H1 (cell line): ENCODE data around the gene DRAP1. TPM values are rescaled to one million over a fixed set of nuclear protein-coding genes. Genes with fewer than 3 reads are reported as not detected.

Experiments used
- CTCF ChIA-PET: fragments of 300-600 bp; sonication (Branson Sonifier 250); formaldehyde crosslinking; loops from one replicate; lab custom pipeline; 2021; ENCODE audit not compliant: partially characterized antibody; lab: Charles Lee
- POLR2A ChIA-PET: fragments of 300-600 bp; sonication (Branson Sonifier 250); formaldehyde crosslinking; loops from one replicate; lab custom pipeline; 2021; ENCODE audit warnings: inconsistent platforms; ENCODE audit not compliant: partially characterized antibody; lab: Charles Lee
- DNase-seq, 2 experiments: peaks; one replicate each; pipeline versions ENCODE4 v3.0.0 to v3.0.0-alpha.2; 2010 to 2022; ENCODE audit warnings: low spot score in 2 of 2, low read depth in 1 of 2, mixed read lengths in 1 of 2
- FAIRE-seq: peaks from 2 replicates; lab custom pipeline; 2011; peaks lifted over from hg19 to GRCh38; lab: Jason Lieb, UNC
- H2AFZ ChIP-seq: 2 replicates; pipeline ENCODE4 v1.8.1; 2012; ENCODE audit warnings: low read length, inconsistent platforms
- H2AK5ac ChIP-seq: 2 replicates; pipeline ENCODE4 v1.6.1; 2013; ENCODE audit warnings: low read depth, low read length
- H2BK120ac ChIP-seq: replicated peaks from 2 replicates; pipeline ENCODE3; 2013; ENCODE audit warnings: low read depth, low read length, inconsistent platforms
- H2BK12ac ChIP-seq: 2 replicates; pipeline ENCODE4 v1.6.1; 2013; ENCODE audit warnings: low read depth, low read length
- H2BK15ac ChIP-seq: 2 replicates; pipeline ENCODE4 v1.6.1; 2013; ENCODE audit warnings: low read length
- H2BK20ac ChIP-seq: 2 replicates; pipeline ENCODE4 v1.6.1; 2013; ENCODE audit warnings: low read length
- H2BK5ac ChIP-seq: 2 replicates; pipeline ENCODE4 v1.6.1; 2013; ENCODE audit warnings: low read depth, low read length
- H3K14ac ChIP-seq: 2 replicates; pipeline ENCODE4 v1.6.1; 2013; ENCODE audit warnings: inconsistent platforms; ENCODE audit not compliant: insufficient read length
- H3K18ac ChIP-seq: 2 replicates; pipeline ENCODE4 v1.6.1; 2013; ENCODE audit warnings: low read length; ENCODE audit errors: extremely low read depth
- H3K23ac ChIP-seq: 2 replicates; pipeline ENCODE4 v1.6.1; 2013; ENCODE audit warnings: inconsistent platforms; ENCODE audit not compliant: insufficient read length
- H3K23me2 ChIP-seq: 2 replicates; pipeline ENCODE4 v1.6.1; 2013; ENCODE audit warnings: low read depth, low read length
- H3K27ac ChIP-seq: 2 replicates; pipeline ENCODE4 v1.6.1; 2011; ENCODE audit warnings: low read depth, low read length, inconsistent platforms
- H3K27me3 ChIP-seq, 4 experiments: replicated peaks in 1 of 4; 1 replicate in 1 of 4; 2 replicates in 3 of 4; pipeline versions ENCODE4 v1.6.1 to v1.8.1; 2011 to 2013; ENCODE audit warnings: low read length in 3 of 4, mild to moderate bottlenecking in 3 of 4, inconsistent platforms in 2 of 4, mixed read lengths in 2 of 4, moderate library complexity in 1 of 4; ENCODE audit not compliant: control insufficient read depth in 3 of 4, insufficient read depth in 3 of 4; ENCODE audit errors: extremely low read depth in 1 of 4
- H3K36me3 ChIP-seq, 4 experiments: 2 replicates each; pipeline versions ENCODE4 v1.6.1 to v1.8.1; 2011 to 2013; ENCODE audit warnings: mild to moderate bottlenecking in 4 of 4, low read length in 3 of 4, moderate library complexity in 2 of 4, control low read depth in 1 of 4, inconsistent platforms in 1 of 4; ENCODE audit not compliant: insufficient read depth in 4 of 4, control insufficient read depth in 2 of 4
- H3K4ac ChIP-seq: replicated peaks from 2 replicates; pipeline ENCODE3; 2013; ENCODE audit warnings: low read length, low read depth, mixed read lengths, inconsistent platforms; ENCODE audit not compliant: insufficient read length
- H3K4me1 ChIP-seq, 4 experiments: replicated peaks in 1 of 4; 1 replicate in 1 of 4; 2 replicates in 3 of 4; pipeline versions ENCODE4 v1.6.1 to v1.8.1; 2011 to 2013; ENCODE audit warnings: low read length in 3 of 4, inconsistent platforms in 2 of 4, mixed read lengths in 1 of 4; ENCODE audit not compliant: insufficient read depth in 4 of 4, control insufficient read depth in 3 of 4
- H3K4me2 ChIP-seq, 2 experiments: 2 replicates each; pipeline versions ENCODE4 v1.6.1 to v1.8.1; 2011 to 2013; ENCODE audit warnings: low read depth in 2 of 2, low read length in 2 of 2, control low read depth in 1 of 2, inconsistent platforms in 1 of 2, mild to moderate bottlenecking in 1 of 2; ENCODE audit not compliant: insufficient read depth in 1 of 2
- H3K4me3 ChIP-seq, 4 experiments: fragments of 200-600, 300-600 bp in 1 of 4; sonication (generic), shearing (Covaris generic), sonication (Bioruptor Twin) in 1 of 4; 2 replicates each; pipeline versions ENCODE4 v1.5.1 to v1.8.1; 2011 to 2016; ENCODE audit warnings: low read length in 4 of 4, low read depth in 3 of 4, control low read depth in 2 of 4, inconsistent platforms in 2 of 4, mild to moderate bottlenecking in 2 of 4, mixed read lengths in 1 of 4, moderate library complexity in 1 of 4; ENCODE audit not compliant: insufficient read depth in 2 of 4; ENCODE audit errors: extremely low read depth in 1 of 4
- H3K56ac ChIP-seq: replicated peaks from 2 replicates; pipeline ENCODE3; 2013; ENCODE audit warnings: low read depth, mild to moderate bottlenecking, mixed read lengths, low read length, inconsistent platforms; ENCODE audit not compliant: insufficient read length
- H3K79me1 ChIP-seq: 2 replicates; pipeline ENCODE4 v1.6.1; 2013; ENCODE audit warnings: low read depth, low read length, control low read depth
- H3K79me2 ChIP-seq, 2 experiments: 2 replicates each; pipeline versions ENCODE4 v1.6.1 to v1.8.1; 2012 to 2013; ENCODE audit warnings: low read length in 2 of 2, mild to moderate bottlenecking in 2 of 2, inconsistent platforms in 1 of 2; ENCODE audit not compliant: insufficient read depth in 2 of 2, control insufficient read depth in 1 of 2
- H3K9ac ChIP-seq, 4 experiments: replicated peaks in 1 of 4; 1 replicate in 1 of 4; 2 replicates in 3 of 4; pipeline versions ENCODE4 v1.6.1 to v1.8.1; 2011 to 2013; ENCODE audit warnings: low read depth in 3 of 4, low read length in 3 of 4, control low read depth in 2 of 4, mild to moderate bottlenecking in 2 of 4, moderate library complexity in 2 of 4, inconsistent platforms in 1 of 4; ENCODE audit errors: extremely low read depth in 1 of 4
- H3K9me3 ChIP-seq, 2 experiments: 2 replicates each; pipeline versions ENCODE4 v1.6.1 to v1.8.1; 2012 to 2013; ENCODE audit warnings: mild to moderate bottlenecking in 2 of 2, moderate library complexity in 2 of 2, control low read depth in 1 of 2, inconsistent platforms in 1 of 2, low read depth in 1 of 2, low read length in 1 of 2, mixed read lengths in 1 of 2; ENCODE audit not compliant: insufficient read depth in 2 of 2
- H4K20me1 ChIP-seq, 2 experiments: replicated peaks in 1 of 2; 2 replicates each; pipeline versions ENCODE3 to v1.8.1; 2011 to 2013; ENCODE audit warnings: inconsistent platforms in 2 of 2, low read length in 2 of 2, mild to moderate bottlenecking in 1 of 2; ENCODE audit not compliant: insufficient read depth in 2 of 2, control insufficient read depth in 1 of 2
- H4K5ac ChIP-seq: 2 replicates; pipeline ENCODE4 v1.6.1; 2013; ENCODE audit warnings: low read length, low read depth, mixed read lengths, inconsistent platforms; ENCODE audit not compliant: insufficient read length
- H4K8ac ChIP-seq: 2 replicates; pipeline ENCODE4 v1.8.0; 2013; ENCODE audit warnings: mild to moderate bottlenecking, moderate library complexity, low read length, inconsistent platforms; ENCODE audit not compliant: insufficient read depth; ENCODE audit errors: extremely low read depth
- H4K91ac ChIP-seq: replicated peaks from 2 replicates; pipeline ENCODE3; 2013; ENCODE audit warnings: low read length, mixed read lengths, inconsistent platforms; ENCODE audit not compliant: insufficient read length
- BACH1 ChIP-seq: IDR thresholded peaks from 2 replicates; pipeline ENCODE4 v1.6.1; 2012; ENCODE audit warnings: low read length, improper control_type of control experiment
- CHD2 ChIP-seq: IDR thresholded peaks from 2 replicates; pipeline ENCODE4 v1.6.1; 2012; ENCODE audit warnings: low read length, improper control_type of control experiment
- E2F6 ChIP-seq: IDR thresholded peaks from 2 replicates; pipeline ENCODE4 v1.6.1; 2012; ENCODE audit warnings: inconsistent platforms
- GABPA ChIP-seq: IDR thresholded peaks from 2 replicates; pipeline ENCODE4 v1.6.1; 2011; ENCODE audit warnings: mild to moderate bottlenecking, low read length, moderate library complexity, borderline replicate concordance; ENCODE audit not compliant: insufficient read depth
- HDAC6 ChIP-seq: IDR thresholded peaks from one replicate; pipeline ENCODE4 v1.7.1; 2012; ENCODE audit warnings: low read depth, mild to moderate bottlenecking, inconsistent platforms, low read length, moderate library complexity
- SUZ12 ChIP-seq: fragments of 200-600 bp; sonication (generic); IDR thresholded peaks from 2 replicates; pipeline ENCODE4 v1.6.1; 2012; ENCODE audit warnings: mild to moderate bottlenecking, inconsistent platforms, low read length, moderate library complexity, mixed read lengths
- TAF1 ChIP-seq: IDR thresholded peaks from 2 replicates; pipeline ENCODE4 v1.6.1; 2011; ENCODE audit warnings: mild to moderate bottlenecking, low read depth, low read length
- WGBS, 2 experiments: shearing (Covaris generic) in 1 of 2; methylation state at CpG; one replicate each; pipeline versions ENCODE4 v1.1.6 to v1.1.7; 2013 to 2015; ENCODE audit warnings: low lambda C conversion rate in 2 of 2, mixed read lengths in 2 of 2, inconsistent platforms in 1 of 2, low coverage in 1 of 2, missing lambda C conversion rate in 1 of 2; ENCODE audit not compliant: insufficient replicate concordance in 2 of 2, insufficient coverage in 1 of 2, insufficient read length in 1 of 2; ENCODE audit errors: extremely low coverage in 1 of 2, missing lambda C conversion rate in 1 of 2; 5-methylcytosine and 5-hydroxymethylcytosine counted together
- polyA plus RNA-seq, 7 experiments: library from polyadenylated mRNA; depleted of rRNA in 3 of 7; stranded (reverse) in 5 of 7; unstranded in 2 of 7; fragments of >200 nt in 5 of 7; fragments of 200-250 nt in 2 of 7; gene quantifications; 1 replicate in 5 of 7; 2 replicates in 1 of 7; 4 replicates in 1 of 7; pipeline versions ENCODE4 v1.2.1 to v1.2.3, GENCODE V29; 2011 to 2013; ENCODE audit warnings: missing spikeins in 2 of 7, mixed read lengths in 2 of 7
- total RNA-seq: library from RNA; stranded (reverse); fragmentation: NEBNext Ultra II Directional; extraction: Animal tissue kit (Norgen Biotek cat#: 25700); gene quantifications from 2 replicates; pipeline ENCODE4 v1.2.1, GENCODE V29; 2021

The DRAP1 gene
- total and polyA plus RNA-seq, 2 of the 8 experiments (the other 6 are each of a cell fraction or from before 2014, with no cell fraction given) = 62.5 to 98.7 TPM

GRCh38 chr11:65883786-65884715 is 35.2 kb upstream of the DRAP1 start:
- H3K56ac ChIP-seq = no peak overlapping the region
- H3K4me1 ChIP-seq = peaks cover 0 to 7% (median 5%) of the 10 kb centered on the region in 4 experiments; a peak in 4 of 7 replicates
- POLR2A ChIA-PET = interaction anchor here (0.6 to 39.7 kb wide), 5 partner anchors 25 to 167 kb away, joined by 3 to 1071 read pairs (median 4); partner anchors contain the start of genes CFL1, EFEMP2 and MUS81
- no peak overlapping the region for H3K4ac ChIP-seq
- no peak for DNase-seq
- H2BK15ac ChIP-seq = no peak overlapping the region
- H3K36me3 ChIP-seq = peaks cover 8 to 22% (median 18%) of the 10 kb centered on the region in 4 experiments; a peak in 7 of 8 replicates
- TF ChIP-seq HDAC6 (no peak), TAF1 (0 out of 2 replicates have a peak, but pooled peaks have one; percentile 3), E2F6 (0 out of 2 replicates have a peak, but pooled peaks have one; percentile 0), GABPA (no peak), CHD2 (no peak), SUZ12 (no peak), BACH1 (no peak)
- TF ChIP-seq, all 59 proteins: peak for 2
- no peak overlapping the region for H2BK20ac ChIP-seq
- no peaks in the 10 kb centered on the region for H3K79me1 ChIP-seq
- H2BK12ac ChIP-seq = no peak overlapping the region
- H3K23me2 ChIP-seq = peaks cover 10% of the 10 kb centered on the region
- no peak overlapping the region for H2AK5ac ChIP-seq
- H2AFZ ChIP-seq = no peak overlapping the region
- no peaks in the 10 kb centered on the region for H3K9me3 ChIP-seq
- H3K9ac ChIP-seq = no peak overlapping the region; a peak in 2 of 7 replicates
- no peaks in the 10 kb centered on the region for H3K27me3 ChIP-seq
- H4K20me1 ChIP-seq = peaks cover 6 to 7% of the 10 kb centered on the region in 2 experiments
- 89% methylated on average over 28 of the region's 28 CpGs; no CpG with 5 or more reads in 1 of the 2 experiments for WGBS, 2 experiments
- no peak overlapping the region for H3K14ac ChIP-seq
- no peak overlapping the region for H4K8ac ChIP-seq
- H4K5ac ChIP-seq = no peak overlapping the region
- no peak overlapping the region for H3K4me3 ChIP-seq
- no peak overlapping the region for H3K23ac ChIP-seq
- no peak overlapping the region for H4K91ac ChIP-seq
- no peak overlapping the region for H2BK120ac ChIP-seq
- no peak for FAIRE-seq
- H3K27ac ChIP-seq = no peak overlapping the region
- H3K4me2 ChIP-seq = 0 out of 4 replicates have a peak overlapping the region, but pooled peaks of 1 of the 2 experiments have one; percentile 5
- H2BK5ac ChIP-seq = no peak overlapping the region
- no peak overlapping the region for H3K18ac ChIP-seq
- H3K79me2 ChIP-seq = peaks cover 0 to 4% of the 10 kb centered on the region in 2 experiments; a peak in 1 of 4 replicates
- CTCF ChIA-PET = interaction anchor here (0.6 to 19.6 kb wide), 55 partner anchors 6 to 1557 kb away, joined by 3 to 283 read pairs (median 4); partner anchors contain the start of genes BANF1, CATSPER1, CCDC85B and CFL1
